ENCODE results near the gene MTG2. TPM values are rescaled to one million over a fixed set of nuclear protein-coding genes. Genes with fewer than 3 reads are reported as not detected.

MTG2 gene
- polyA plus RNA-seq, 1 donor from 2014 or later = 36.1 TPM

DNA sequence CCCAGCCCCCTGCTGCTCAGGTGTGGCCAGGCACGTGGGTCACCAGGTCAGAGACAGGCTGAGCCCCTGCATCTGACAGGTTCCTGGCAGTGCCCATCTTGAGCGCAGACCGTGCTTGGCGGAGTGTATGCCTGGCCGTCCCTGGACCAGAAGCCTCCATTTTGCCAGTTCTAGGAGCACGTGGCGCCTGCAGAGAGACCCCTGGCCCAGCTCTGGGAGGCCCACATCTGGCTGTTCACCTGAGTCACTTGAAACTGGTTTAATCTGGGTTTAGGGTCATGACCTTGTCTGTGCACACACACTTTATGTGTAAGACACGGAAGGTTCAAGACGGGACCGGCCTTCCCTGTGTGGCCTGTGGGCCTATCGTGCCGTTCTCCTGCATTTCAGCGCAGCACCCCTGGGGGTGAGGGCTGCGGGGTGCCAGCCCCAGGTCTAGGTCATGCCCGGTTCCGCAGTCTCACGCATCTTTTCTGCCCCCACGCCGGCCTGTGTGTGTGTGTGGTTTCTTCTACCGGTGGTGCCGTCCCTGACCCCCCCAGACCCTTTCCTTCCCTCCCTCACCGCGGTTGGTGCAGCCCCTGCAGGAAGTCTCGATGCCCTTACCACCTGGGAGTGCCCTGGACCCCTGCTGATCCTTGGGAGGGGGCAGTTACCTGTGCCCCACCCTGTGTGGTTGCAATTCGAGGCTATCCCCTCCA is 25.3 kb upstream of the MTG2 start:
- H3K9me2 ChIP-seq (ENCODE audit: insufficient read depth, low read length) = no peaks in the 10 kb centered on the region
- H3K27me3 ChIP-seq (ENCODE audit: insufficient read depth, low read depth, low read length) = no peaks in the 10 kb centered on the region
- no peaks in the 10 kb centered on the region for H3K9me3 ChIP-seq (ENCODE audit: low read length)
- no peak overlapping the region for H2AFZ ChIP-seq (ENCODE audit: low read depth, low read length)
- no peak overlapping the region for H3K9ac ChIP-seq (ENCODE audit: low read length)
- peaks cover 53% of the 10 kb centered on the region for H3K79me2 ChIP-seq (replicated peaks; ENCODE audit: insufficient read depth, low read length)
- H3K27ac ChIP-seq (ENCODE audit: low read length) = no peak overlapping the region
- no peaks in the 10 kb centered on the region for H3F3A ChIP-seq (ENCODE audit: insufficient read depth, low read length, poor library complexity, severe bottlenecking)
- TF ChIP-seq POLR2AphosphoS5 (IDR thresholded peaks at IDR 0.05) (no peak), EP300 (conservative IDR thresholded peaks at IDR 0.05; ENCODE audit: poor library complexity, severe bottlenecking) (no peak), MXI1 (conservative IDR thresholded peaks at IDR 0.05; ENCODE audit: poor library complexity, severe bottlenecking) (no peak), RAD21 (conservative IDR thresholded peaks at IDR 0.05) (no peak), TAF1 (IDR thresholded peaks at IDR 0.05; ENCODE audit: low read depth) (no peak), EZH2 (IDR thresholded peaks at IDR 0.05; ENCODE audit: borderline replicate concordance, insufficient read depth, low read length, poor library complexity, severe bottlenecking) (no peak), SMC3 (conservative IDR thresholded peaks at IDR 0.05; ENCODE audit: poor library complexity) (no peak)
- TF ChIP-seq, protein P1, sequence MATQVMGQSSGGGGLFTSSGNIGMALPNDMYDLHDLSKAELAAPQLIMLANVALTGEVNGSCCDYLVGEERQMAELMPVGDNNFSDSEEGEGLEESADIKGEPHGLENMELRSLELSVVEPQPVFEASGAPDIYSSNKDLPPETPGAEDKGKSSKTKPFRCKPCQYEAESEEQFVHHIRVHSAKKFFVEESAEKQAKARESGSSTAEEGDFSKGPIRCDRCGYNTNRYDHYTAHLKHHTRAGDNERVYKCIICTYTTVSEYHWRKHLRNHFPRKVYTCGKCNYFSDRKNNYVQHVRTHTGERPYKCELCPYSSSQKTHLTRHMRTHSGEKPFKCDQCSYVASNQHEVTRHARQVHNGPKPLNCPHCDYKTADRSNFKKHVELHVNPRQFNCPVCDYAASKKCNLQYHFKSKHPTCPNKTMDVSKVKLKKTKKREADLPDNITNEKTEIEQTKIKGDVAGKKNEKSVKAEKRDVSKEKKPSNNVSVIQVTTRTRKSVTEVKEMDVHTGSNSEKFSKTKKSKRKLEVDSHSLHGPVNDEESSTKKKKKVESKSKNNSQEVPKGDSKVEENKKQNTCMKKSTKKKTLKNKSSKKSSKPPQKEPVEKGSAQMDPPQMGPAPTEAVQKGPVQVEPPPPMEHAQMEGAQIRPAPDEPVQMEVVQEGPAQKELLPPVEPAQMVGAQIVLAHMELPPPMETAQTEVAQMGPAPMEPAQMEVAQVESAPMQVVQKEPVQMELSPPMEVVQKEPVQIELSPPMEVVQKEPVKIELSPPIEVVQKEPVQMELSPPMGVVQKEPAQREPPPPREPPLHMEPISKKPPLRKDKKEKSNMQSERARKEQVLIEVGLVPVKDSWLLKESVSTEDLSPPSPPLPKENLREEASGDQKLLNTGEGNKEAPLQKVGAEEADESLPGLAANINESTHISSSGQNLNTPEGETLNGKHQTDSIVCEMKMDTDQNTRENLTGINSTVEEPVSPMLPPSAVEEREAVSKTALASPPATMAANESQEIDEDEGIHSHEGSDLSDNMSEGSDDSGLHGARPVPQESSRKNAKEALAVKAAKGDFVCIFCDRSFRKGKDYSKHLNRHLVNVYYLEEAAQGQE (IDR thresholded peaks at IDR 0.05; ENCODE audit: borderline replicate concordance) = no peak
- TF ChIP-seq, protein P2, sequence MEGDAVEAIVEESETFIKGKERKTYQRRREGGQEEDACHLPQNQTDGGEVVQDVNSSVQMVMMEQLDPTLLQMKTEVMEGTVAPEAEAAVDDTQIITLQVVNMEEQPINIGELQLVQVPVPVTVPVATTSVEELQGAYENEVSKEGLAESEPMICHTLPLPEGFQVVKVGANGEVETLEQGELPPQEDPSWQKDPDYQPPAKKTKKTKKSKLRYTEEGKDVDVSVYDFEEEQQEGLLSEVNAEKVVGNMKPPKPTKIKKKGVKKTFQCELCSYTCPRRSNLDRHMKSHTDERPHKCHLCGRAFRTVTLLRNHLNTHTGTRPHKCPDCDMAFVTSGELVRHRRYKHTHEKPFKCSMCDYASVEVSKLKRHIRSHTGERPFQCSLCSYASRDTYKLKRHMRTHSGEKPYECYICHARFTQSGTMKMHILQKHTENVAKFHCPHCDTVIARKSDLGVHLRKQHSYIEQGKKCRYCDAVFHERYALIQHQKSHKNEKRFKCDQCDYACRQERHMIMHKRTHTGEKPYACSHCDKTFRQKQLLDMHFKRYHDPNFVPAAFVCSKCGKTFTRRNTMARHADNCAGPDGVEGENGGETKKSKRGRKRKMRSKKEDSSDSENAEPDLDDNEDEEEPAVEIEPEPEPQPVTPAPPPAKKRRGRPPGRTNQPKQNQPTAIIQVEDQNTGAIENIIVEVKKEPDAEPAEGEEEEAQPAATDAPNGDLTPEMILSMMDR (IDR thresholded peaks at IDR 0.05; ENCODE audit: poor library complexity, severe bottlenecking) = no peak
- H3K36me3 ChIP-seq (ENCODE audit: insufficient read depth, low read length) = no peaks in the 10 kb centered on the region
- peaks cover 17% of the 10 kb centered on the region for H4K20me1 ChIP-seq (ENCODE audit: insufficient read depth)
- no peak overlapping the region for H3K4me3 ChIP-seq (ENCODE audit: low read length)
- no peak overlapping the region for H3K4me2 ChIP-seq (ENCODE audit: low read length)

DNA sequence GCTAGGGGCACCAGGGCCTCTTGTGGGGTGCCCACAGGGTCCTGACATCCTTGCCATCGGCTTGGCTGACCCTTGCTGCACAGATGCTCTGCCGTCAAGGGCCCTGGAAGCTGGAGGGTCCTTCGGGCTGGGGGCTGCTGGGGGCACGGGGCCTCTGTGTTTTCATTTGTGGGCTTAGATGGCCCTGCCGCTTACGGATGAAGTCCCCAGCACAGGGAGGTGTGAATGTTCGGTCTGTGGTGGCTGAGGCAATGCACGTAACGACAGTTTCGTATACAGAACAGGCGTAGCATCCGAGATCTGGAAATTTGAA is 24.8 kb upstream of the MTG2 start:
- Histone ChIP-seq H3K4me2 (ENCODE audit: low read length) (no peak overlapping the region), H2AFZ (ENCODE audit: low read depth, low read length) (no peak overlapping the region), H4K20me1 (ENCODE audit: insufficient read depth) (peaks cover 17% of the 10 kb centered on the region), H3K9me3 (ENCODE audit: low read length) (no peaks in the 10 kb centered on the region), H3F3A (ENCODE audit: insufficient read depth, low read length, poor library complexity, severe bottlenecking) (no peaks in the 10 kb centered on the region), H3K79me2 (replicated peaks; ENCODE audit: insufficient read depth, low read length) (peaks cover 48% of the 10 kb centered on the region), H3K27ac (ENCODE audit: low read length) (no peak overlapping the region), H3K27me3 (ENCODE audit: insufficient read depth, low read depth, low read length) (no peaks in the 10 kb centered on the region), H3K36me3 (ENCODE audit: insufficient read depth, low read length) (no peaks in the 10 kb centered on the region), H3K9ac (ENCODE audit: low read length) (no peak overlapping the region), H3K4me3 (ENCODE audit: low read length) (no peak overlapping the region), H3K9me2 (ENCODE audit: insufficient read depth, low read length) (no peaks in the 10 kb centered on the region)
- TF ChIP-seq, protein P2 (IDR thresholded peaks at IDR 0.05; ENCODE audit: poor library complexity, severe bottlenecking) = no peak
- no peak for TF ChIP-seq RAD21 (conservative IDR thresholded peaks at IDR 0.05)
- TF ChIP-seq TAF1 (IDR thresholded peaks at IDR 0.05; ENCODE audit: low read depth) = no peak
- no peak for TF ChIP-seq POLR2AphosphoS5 (IDR thresholded peaks at IDR 0.05)
- no peak for TF ChIP-seq MXI1 (conservative IDR thresholded peaks at IDR 0.05; ENCODE audit: poor library complexity, severe bottlenecking)
- no peak for TF ChIP-seq EP300 (conservative IDR thresholded peaks at IDR 0.05; ENCODE audit: poor library complexity, severe bottlenecking)
- TF ChIP-seq, protein P1 (IDR thresholded peaks at IDR 0.05; ENCODE audit: borderline replicate concordance) = no peak
- TF ChIP-seq SMC3 (conservative IDR thresholded peaks at IDR 0.05; ENCODE audit: poor library complexity) = no peak
- TF ChIP-seq EZH2 (IDR thresholded peaks at IDR 0.05; ENCODE audit: borderline replicate concordance, insufficient read depth, low read length, poor library complexity, severe bottlenecking) = no peak

Data from neural cell (in vitro differentiated cells).